Keratinocyte (primary cell): ENCODE measurements around the gene GABRD. TPM values are rescaled to one million over a fixed set of nuclear protein-coding genes. Genes with fewer than 3 reads are reported as not detected.

Experiments used
- DNase-seq: peaks from one replicate; pipeline ENCODE4 v3.0.0-alpha.2; 2011; ENCODE audit warnings: low read depth, missing footprints, low spot score
- FAIRE-seq: peaks from 2 replicates; lab custom pipeline; 2011; peaks lifted over from hg19 to GRCh38; lab: Jason Lieb, UNC
- H2AFZ ChIP-seq: 2 replicates; pipeline ENCODE4 v1.6.0; 2012; ENCODE audit warnings: low read length, control low read depth, inconsistent platforms; ENCODE audit not compliant: control insufficient read depth
- H3K27ac ChIP-seq: 2 replicates; pipeline ENCODE4 v1.5.1; 2011; ENCODE audit warnings: low read length; ENCODE audit not compliant: control insufficient read depth, insufficient read depth
- H3K27me3 ChIP-seq: 3 replicates; pipeline ENCODE4 v1.6.0; 2011; ENCODE audit warnings: low read length; ENCODE audit not compliant: control insufficient read depth, insufficient read depth; ENCODE audit errors: extremely low read depth
- H3K36me3 ChIP-seq, 2 experiments: 2 replicates in 1 of 2; 3 replicates in 1 of 2; pipeline ENCODE4 v1.5.1; 2011; ENCODE audit warnings: low read length in 2 of 2, mild to moderate bottlenecking in 1 of 2; ENCODE audit not compliant: control insufficient read depth in 2 of 2, insufficient read depth in 2 of 2; ENCODE audit errors: extremely low read depth in 1 of 2
- H3K4me1 ChIP-seq: 3 replicates; pipeline ENCODE4 v1.5.1; 2011; ENCODE audit warnings: low read length; ENCODE audit not compliant: control insufficient read depth, insufficient read depth; ENCODE audit errors: extremely low read depth
- H3K4me2 ChIP-seq: 3 replicates; pipeline ENCODE4 v1.6.0; 2011; ENCODE audit warnings: low read depth, low read length; ENCODE audit not compliant: control insufficient read depth, insufficient read depth; ENCODE audit errors: extremely low read depth
- H3K4me3 ChIP-seq, 3 experiments: fragments of 200-600 bp in 1 of 3; sonication (generic) in 1 of 3; 2 replicates in 2 of 3; 3 replicates in 1 of 3; pipeline ENCODE4 v1.5.1; 2011 to 2016; ENCODE audit warnings: low read length in 3 of 3, mild to moderate bottlenecking in 3 of 3, control low read depth in 2 of 3, inconsistent platforms in 1 of 3, low read depth in 1 of 3, mixed read lengths in 1 of 3, mixed run types in 1 of 3, moderate library complexity in 1 of 3; ENCODE audit not compliant: control insufficient read depth in 2 of 3, insufficient read depth in 2 of 3; ENCODE audit errors: extremely low read depth in 1 of 3
- H3K79me2 ChIP-seq: 2 replicates; pipeline ENCODE4 v1.6.0; 2012; ENCODE audit warnings: low read length; ENCODE audit not compliant: control insufficient read depth, insufficient read depth
- H3K9ac ChIP-seq: 3 replicates; pipeline ENCODE4 v1.6.0; 2011; ENCODE audit warnings: low read length; ENCODE audit not compliant: control insufficient read depth, insufficient read depth; ENCODE audit errors: extremely low read depth
- H3K9me1 ChIP-seq: 3 replicates; pipeline ENCODE4 v1.6.0; 2011; ENCODE audit warnings: low read length; ENCODE audit not compliant: control insufficient read depth, insufficient read depth; ENCODE audit errors: extremely low read depth
- H3K9me3 ChIP-seq: 2 replicates; pipeline ENCODE4 v1.5.1; 2012; ENCODE audit warnings: low read depth, low read length; ENCODE audit not compliant: control insufficient read depth
- H4K20me1 ChIP-seq: 3 replicates; pipeline ENCODE4 v1.6.0; 2011; ENCODE audit warnings: low read length; ENCODE audit not compliant: control insufficient read depth, insufficient read depth; ENCODE audit errors: extremely low read depth
- EZH2 ChIP-seq: IDR thresholded peaks from one replicate; pipeline ENCODE4 v1.6.1; 2012; ENCODE audit warnings: inconsistent platforms, mild to moderate bottlenecking, low read length, moderate library complexity
- dilution Hi-C: fragments of 300-500 bp; cut with MboI; formaldehyde crosslinking; loops from one replicate; pipeline ENCODE4 v1.7.0; 2020; ENCODE audit warnings: low sequenced_read_pairs; ENCODE audit not compliant: extremely low pct_ligation_motif_present
- polyA plus RNA-seq, 5 experiments: library from polyadenylated mRNA; depleted of rRNA in 3 of 5; stranded (reverse) in 3 of 5; stranded (forward) in 1 of 5; unstranded in 1 of 5; fragments of >200 nt; gene quantifications; 1 replicate in 1 of 5; 2 replicates in 3 of 5; 3 replicates in 1 of 5; pipeline versions ENCODE4 v1.2.1 to v1.2.3, GENCODE V29; 2011 to 2012; ENCODE audit warnings: missing spikeins in 2 of 5, low read depth in 1 of 5, low replicate concordance in 1 of 5
- TF ChIP-seq, protein P1 (sequence below), 3 experiments: IDR thresholded peaks in 1 of 3; conservative IDR thresholded peaks in 1 of 3; optimal IDR thresholded peaks in 1 of 3; 2 replicates in 2 of 3; 3 replicates in 1 of 3; pipeline versions ENCODE3 to v1.5.1; 2011; ENCODE audit warnings: low read length in 3 of 3, mild to moderate bottlenecking in 3 of 3, moderate library complexity in 2 of 3, control low read depth in 1 of 3, inconsistent platforms in 1 of 3; ENCODE audit not compliant: insufficient read depth in 2 of 3; ENCODE audit errors: extremely low read depth in 1 of 3

Gene GABRD
- polyA plus RNA-seq, 1 donor (not counting 4 experiments of a cell fraction or from before 2014, with no cell fraction given): not detected

DNA sequence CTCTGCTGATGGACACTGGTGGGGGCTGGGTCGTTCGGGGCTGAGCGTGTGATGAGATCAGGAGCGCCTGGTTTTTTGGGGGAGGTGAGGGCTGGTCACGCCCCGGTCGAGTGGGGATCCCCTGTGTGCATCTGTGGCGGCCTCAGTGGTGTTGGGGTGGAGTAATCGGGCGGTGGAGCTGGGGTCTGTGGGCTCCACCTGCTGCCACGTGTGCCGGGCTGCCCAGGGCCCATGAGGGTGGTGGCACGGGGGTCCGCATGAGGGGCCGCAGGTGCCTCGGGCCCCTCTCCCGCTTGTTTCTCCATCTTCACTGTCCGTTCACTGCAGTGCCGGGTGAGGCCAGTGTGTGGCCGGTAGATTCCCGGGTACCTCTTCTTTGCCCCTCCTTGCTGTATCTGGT lies 48.2 kb downstream of the GABRD start:
- FAIRE-seq (no peak), DNase-seq (no peak)
- TF ChIP-seq, protein P1, sequence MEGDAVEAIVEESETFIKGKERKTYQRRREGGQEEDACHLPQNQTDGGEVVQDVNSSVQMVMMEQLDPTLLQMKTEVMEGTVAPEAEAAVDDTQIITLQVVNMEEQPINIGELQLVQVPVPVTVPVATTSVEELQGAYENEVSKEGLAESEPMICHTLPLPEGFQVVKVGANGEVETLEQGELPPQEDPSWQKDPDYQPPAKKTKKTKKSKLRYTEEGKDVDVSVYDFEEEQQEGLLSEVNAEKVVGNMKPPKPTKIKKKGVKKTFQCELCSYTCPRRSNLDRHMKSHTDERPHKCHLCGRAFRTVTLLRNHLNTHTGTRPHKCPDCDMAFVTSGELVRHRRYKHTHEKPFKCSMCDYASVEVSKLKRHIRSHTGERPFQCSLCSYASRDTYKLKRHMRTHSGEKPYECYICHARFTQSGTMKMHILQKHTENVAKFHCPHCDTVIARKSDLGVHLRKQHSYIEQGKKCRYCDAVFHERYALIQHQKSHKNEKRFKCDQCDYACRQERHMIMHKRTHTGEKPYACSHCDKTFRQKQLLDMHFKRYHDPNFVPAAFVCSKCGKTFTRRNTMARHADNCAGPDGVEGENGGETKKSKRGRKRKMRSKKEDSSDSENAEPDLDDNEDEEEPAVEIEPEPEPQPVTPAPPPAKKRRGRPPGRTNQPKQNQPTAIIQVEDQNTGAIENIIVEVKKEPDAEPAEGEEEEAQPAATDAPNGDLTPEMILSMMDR (optimal IDR thresholded peaks at IDR 0.05 in 1 of 3, IDR thresholded peaks at IDR 0.05 in 1 of 3, conservative IDR thresholded peaks at IDR 0.05 in 1 of 3; ENCODE audit: extremely low read depth in 1 of 3, insufficient read depth in 2 of 3, low read length in 3 of 3): no peak
- Histone ChIP-seq H3K79me2 (peaks cover 2% of the 10 kb centered on the region), H3K4me1 (no peaks in the 10 kb centered on the region), H3K27me3 (no peaks in the 10 kb centered on the region), H2AFZ (no peak overlapping the region), H3K9me3 (no peaks in the 10 kb centered on the region), H4K20me1 (no peaks in the 10 kb centered on the region), H3K4me2 (no peak overlapping the region), H3K9me1 (no peaks in the 10 kb centered on the region), H3K9ac (no peak overlapping the region), H3K36me3 (peaks cover 3 to 8% of the 10 kb centered on the region in 2 experiments), H3K4me3 (no peak overlapping the region), H3K27ac (no peak overlapping the region)
- dilution Hi-C loops: no loop called here

GRCh38 chr1:2067981-2068380 lies 48.8 kb downstream of the GABRD start:
- H3K4me2 ChIP-seq: no peak overlapping the region
- no peaks in the 10 kb centered on the region for H3K4me1 ChIP-seq
- FAIRE-seq: no peak
- no peak overlapping the region for H3K4me3 ChIP-seq
- no peak overlapping the region for H3K9ac ChIP-seq
- H4K20me1 ChIP-seq: no peaks in the 10 kb centered on the region
- H3K36me3 ChIP-seq: peaks cover 3 to 11% of the 10 kb centered on the region in 2 experiments
- H3K9me1 ChIP-seq: no peaks in the 10 kb centered on the region
- dilution Hi-C loops: no loop called here
- peaks cover 2% of the 10 kb centered on the region for H3K79me2 ChIP-seq
- H3K27me3 ChIP-seq: no peaks in the 10 kb centered on the region
- H2AFZ ChIP-seq: no peak overlapping the region
- DNase-seq: no peak
- no peaks in the 10 kb centered on the region for H3K9me3 ChIP-seq
- TF ChIP-seq, protein P1 (optimal IDR thresholded peaks at IDR 0.05 in 1 of 3, IDR thresholded peaks at IDR 0.05 in 1 of 3, conservative IDR thresholded peaks at IDR 0.05 in 1 of 3; ENCODE audit: extremely low read depth in 1 of 3, insufficient read depth in 2 of 3, low read length in 3 of 3): no peak
- TF ChIP-seq EZH2: no peak
- H3K27ac ChIP-seq: no peak overlapping the region
